NCI-H1417 (cell line): Measurements from ENCODE around the gene RHOT1.
"Not testable (repeated sequence)": the region's sequence is repeated elsewhere in the genome, so short reads cannot be mapped to it uniquely, and the experiment has no call there.

ENCODE experiments used
- DNase-seq, 3 experiments: peaks; one replicate each; lab custom pipeline; 2025; lab: John Stamatoyannopoulos, UW

Gene RHOT1

DNA sequence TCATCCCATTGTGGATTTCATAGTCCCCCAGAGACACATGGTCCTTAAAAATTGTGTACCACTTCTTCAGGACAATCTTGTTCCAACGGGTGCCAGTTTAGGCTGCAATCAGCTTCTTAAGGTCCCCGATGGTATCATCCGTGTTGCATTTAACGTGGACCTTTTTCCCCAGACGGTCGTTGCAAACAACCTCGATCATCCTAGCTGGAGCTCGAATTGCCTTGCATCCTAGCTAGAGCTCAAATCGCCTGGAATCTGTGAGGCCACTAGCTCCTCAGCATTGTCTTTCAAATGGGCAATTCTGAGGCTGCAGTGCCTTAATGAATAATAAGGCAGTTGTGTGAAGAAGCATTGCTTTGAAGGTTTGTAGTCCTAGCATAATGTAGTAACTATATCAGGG, 85.6 kb downstream of the RHOT1 start:
- peak in 1 of 3 experiments; percentile 5 for DNase-seq

DNA sequence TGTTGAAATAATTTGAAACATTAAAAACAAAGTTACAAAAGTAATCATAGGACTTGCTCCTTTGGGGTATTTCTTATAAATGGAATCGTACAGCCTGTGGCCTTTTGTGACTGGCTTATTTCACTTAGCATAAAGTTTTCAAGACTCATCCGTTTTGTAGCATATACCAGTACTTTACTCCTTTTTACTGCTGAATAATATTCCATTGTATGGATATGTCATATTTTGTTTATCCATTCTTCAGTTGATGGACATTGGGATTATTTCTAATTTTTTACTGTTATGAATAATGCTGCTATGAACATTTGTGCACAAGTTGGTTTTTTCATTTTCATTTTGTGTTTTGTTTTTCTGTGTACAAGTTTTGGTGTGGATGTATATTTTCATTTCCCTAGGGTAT, 93.3 kb downstream of the RHOT1 start:
- DNase-seq: no peak

DNA sequence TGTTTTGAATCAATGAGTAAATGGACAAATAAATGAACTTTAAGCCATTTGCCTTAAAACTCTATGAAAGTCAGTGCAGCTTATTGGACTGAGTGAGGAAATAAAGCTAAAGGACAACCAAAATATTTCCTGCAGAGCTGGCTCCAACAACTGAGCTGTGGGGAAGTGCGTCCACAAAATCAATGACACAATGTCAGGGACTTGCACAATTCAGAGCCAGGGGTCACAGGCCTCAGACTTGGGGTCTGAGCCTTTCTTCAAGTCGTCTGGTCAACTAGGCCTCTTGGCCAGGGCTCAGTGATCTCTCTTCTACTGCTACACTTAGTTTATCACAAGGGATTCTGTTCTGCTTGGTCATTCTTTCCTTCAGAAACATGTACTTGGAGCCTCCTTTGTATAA, 97.2 kb downstream of the RHOT1 start:
- no peak for DNase-seq

DNA sequence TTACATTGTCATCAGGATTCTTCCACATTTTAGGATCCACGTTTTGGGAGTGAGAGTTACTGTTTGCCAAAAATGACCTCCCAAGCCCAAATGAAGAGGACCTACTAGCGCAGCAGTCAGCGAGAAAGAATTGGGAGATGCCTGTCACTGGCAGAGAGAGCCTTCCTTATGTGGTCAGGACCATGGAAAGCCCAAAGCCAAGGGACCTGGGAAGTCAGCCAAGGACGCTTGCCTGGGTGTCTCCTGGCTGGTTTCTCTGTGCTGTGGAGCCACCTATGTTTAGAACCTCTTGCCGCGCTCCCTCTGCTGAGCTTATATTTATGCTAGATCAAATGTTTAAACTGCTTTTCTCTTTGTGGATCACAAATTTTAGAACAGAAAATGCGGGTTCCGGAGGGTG, 98.4 kb downstream of the RHOT1 start:
- no peak for DNase-seq

DNA sequence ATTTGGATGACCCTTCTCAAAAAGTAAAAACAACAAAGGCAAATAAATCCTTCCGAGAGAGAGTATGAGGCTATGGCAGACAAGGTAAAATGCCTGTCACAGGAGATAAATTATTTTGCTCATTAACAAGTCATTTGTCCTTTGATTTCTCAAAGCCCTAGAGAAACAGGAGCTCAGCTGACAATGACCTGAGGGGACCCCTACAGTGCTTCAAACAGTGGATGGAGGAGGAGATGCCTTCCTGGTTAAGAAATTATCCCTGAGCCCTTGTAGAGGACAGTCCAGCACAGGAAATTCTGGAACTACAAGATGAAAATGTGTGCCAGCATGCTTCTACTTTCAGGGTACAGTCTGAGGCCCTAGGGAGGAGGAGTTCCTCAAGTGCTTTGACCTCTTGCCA, 99.3 kb downstream of the RHOT1 start:
- DNase-seq: peak in 2 of 3 experiments; percentile 27 to 73

DNA sequence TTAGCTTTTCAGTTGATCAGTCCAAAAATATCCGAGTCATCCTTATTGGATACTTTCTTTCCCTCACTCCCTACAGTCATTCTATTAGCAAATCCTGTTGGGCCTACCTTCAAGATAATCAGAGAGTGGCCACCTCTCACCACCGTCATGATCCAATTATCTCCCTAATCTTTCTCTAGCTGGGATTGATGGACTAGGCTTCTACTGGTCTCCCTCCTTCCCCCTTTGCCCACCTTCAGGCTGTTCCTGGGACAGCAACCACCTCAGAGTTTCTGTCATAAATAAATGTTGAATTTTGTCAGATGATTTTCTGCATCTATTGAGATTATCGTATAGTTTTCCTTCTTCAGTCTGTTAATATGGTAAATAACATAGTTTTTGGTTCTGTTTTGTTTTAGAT, 107.2 kb downstream of the RHOT1 start:
- DNase-seq: no peak

DNA sequence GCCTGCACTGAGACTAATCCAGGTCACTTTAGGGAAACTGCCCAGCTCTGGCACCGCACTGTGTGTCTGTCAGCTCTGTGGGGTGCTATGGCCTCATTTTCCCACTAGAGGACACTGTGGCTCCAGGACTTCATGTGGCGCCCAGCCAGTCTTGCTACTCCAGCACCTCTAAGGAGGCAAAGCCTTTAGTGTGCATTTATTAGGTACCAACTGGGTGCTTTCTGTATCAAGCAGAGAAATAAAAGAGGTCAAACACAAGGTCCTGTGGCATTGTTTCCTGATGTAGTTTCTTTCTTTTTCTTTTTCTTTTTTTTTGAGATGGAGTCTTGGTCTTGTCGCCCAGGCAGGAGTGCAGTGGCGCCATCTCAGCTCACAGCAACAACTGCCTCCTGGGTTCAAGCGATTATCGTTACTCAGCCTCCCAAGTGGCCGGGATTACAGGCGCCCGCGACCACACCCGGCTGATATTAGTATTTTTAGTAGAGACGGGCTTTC, 110.9 kb downstream of the RHOT1 start:
- peak; percentile 54 to 84 (median 73) for DNase-seq

DNA sequence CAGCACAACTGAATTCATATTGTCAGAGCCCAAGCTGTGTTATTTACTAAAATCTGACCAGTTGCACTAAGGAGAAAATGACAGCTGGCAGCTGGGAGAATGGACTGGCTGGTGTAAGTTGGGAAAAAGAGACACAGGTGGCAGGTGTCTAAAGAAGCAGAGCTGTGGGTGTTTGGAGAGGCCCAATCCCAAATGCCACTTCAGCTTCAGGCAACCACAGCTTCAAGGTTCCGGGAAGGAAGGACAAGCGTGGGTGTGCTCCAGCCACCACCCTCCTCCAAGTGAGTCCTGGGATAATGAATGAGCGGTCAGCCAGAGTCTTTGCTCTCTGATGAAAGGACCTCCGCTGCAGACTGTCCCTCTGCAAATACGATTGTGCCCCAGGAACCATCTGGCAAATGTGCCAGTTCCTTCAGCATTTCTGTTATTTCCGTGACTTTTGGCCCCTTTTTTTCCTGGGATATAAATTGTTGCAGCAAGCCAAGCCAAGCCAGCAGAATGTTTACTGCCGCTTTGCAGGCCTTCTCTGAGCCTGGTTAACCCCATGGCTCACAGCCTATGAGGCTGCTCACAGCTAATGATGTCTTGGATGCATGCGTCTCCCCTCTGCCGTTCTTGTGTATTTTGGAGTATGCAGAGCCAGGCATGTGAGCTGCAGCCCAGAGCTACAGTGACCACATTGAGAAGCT, 113.9 kb downstream of the RHOT1 start:
- peak in 1 of 3 experiments; percentile 22 for DNase-seq

DNA sequence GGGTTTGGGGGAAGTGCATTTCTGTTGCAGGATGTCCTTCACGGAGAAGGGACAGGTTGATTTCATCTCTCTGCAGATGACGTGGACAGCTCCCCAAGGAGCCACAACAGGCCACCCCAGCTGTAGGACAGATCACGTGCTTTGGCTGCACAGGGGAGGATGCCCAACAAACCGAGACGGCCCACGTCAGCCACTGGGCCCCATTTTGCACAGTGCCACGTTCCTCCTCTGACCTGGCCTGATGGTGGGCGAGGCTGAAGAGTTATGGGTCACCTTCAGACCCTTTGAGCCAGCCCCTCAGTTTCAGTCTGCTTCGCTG, 114.4 kb downstream of the RHOT1 start:
- no peak for DNase-seq

DNA sequence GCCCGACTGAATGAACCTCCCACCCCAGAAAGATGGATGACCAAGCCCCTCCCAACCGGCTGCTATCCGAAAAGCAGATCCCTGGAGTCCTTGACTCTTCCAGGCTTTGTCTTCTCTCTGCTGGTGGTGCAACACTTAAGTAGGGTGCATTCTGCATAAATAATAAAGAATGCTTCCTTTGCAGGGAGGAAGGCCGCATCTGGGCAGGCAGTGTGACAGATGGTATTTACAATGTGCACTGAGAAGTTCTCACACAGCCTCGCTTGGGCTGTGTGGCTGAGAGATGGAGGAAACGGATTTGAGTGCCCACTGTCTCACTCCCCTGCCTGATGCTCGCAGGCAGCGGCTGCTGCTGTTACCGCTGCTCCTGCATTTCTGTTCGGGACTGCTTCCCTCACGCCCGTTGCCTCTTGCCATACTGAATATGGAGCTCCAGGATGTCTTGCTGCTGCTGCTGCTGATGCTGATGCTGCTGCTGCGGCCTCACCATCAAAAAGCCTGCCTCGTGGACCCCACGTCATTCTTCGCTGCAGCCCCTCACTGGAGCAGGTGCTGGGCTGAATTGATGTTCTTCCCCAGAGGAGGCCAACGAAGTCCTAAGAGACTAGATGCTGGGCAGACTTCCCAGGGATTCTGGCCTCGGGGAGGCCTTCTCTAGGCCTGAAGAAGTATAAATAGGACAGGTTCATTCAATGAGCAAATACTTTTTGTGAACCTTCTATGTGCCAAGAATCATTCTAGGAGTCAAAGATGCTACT, 116.3 kb downstream of the RHOT1 start:
- DNase-seq: peak; percentile 32 to 84 (median 59)

DNA sequence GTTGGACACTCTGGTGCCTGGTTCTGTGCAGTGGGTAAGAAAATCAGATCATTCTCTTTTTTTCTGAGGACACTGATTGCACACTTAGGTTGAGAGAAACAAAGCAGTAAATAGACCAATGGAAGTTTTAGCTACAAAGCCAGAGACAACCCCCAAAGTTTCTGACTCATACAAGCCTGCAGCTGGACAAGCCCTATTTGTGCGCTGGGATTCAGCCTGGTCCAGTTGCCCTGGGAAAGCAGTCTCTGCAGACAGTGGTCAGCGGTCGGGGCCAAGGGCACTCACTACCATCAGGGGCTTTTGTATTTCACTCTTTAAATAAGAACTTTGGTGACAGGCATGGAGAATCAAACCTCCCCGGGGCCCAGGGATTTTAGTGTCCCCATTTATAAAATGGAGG, 117.3 kb downstream of the RHOT1 start:
- no peak for DNase-seq

DNA sequence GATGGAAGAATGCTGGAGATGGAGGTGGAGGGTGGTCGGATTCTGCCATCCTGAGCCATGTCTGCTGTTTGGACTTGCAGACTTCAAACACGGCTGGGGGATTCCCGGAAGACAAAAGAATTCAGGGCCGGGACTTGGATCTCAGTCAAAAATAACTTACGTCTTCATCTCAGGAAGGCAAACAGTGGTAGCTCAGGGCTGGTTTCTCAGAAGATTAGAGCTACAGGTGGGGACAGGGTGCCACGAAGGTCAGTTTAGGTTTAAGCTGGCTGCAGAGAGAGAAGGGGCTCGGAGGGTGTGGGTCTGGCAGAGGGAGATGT, 119.1 kb downstream of the RHOT1 start:
- no peak for DNase-seq

DNA sequence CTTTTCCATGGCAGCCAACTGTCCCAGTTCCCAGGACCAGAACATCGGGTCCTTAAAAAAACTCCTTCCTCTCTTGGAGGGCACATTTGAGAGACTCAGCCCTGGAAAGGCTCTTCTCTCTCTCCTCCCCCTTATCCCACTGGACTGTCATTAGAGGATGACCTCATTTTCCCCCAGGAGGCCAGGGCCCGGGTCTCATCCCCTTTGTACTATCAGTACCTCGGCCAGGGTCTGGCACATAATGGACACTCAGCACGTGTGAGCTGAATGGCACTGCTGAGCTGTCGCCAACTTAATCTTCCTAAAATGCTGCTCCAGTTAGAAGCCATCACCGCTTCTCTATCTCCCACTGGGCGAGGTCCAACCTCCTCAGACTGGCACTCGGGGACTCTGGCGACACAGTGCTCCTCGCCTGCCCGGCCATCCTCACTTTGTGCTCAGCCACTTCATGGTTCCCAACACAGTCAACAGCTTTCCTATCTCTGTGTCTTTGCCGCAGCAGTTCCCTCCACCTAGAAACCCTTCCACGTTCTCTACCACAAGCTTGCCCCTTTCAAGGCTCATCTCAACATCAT, 119.7 kb downstream of the RHOT1 start:
- no peak for DNase-seq

DNA sequence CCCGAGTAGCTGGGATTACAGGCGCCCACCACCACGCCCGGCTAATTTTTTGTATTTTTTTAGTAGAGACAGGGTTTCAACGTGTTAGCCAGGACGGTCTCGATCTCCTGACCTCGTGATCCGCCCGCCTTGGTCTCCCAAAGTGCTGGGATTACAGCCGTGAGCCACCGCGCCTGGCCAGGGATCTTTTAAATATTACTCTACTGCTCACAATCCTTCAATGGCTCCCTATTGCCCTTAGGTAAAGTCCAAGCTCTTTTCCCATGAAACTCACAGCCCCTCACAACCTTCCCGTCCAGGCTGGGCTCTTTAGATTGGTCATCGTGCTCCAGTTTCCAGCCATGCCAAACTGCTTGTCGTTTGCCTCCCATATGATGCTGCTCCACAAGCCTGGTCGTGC, 121.2 kb downstream of the RHOT1 start:
- not testable (repeated sequence) for DNase-seq

DNA sequence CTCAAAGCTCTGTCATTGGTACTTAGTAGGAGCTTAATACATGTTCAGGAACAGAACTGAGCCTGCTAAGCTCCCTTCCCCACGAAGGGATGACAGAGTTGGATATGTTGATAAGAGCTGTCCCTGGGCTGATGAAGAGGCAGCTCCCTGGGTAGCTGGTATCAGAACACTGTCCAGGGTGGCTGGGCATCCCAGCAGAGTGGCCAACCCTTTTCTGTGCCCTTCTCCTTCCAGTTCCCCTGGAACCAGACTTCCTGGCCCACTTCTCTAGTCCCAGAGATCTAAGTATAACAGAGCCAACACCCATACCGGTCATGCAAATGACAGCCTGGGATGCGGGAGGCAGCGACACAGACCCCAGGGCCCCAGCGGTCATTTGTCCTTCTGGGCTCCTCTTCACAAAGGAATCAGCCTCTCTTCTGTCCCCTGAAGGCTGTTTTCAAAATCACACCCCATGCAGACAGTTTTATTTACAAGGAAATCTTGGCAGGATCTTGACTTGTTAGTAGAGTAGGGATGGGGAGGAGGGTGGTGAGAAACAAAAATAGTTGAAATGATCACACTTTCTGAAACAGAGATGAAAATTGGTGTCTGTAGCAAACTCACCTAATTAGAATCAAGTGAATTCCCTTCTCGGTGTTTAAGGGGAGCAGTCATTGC, 122.0 kb downstream of the RHOT1 start:
- peak in 1 of 3 experiments; percentile 12 for DNase-seq

DNA sequence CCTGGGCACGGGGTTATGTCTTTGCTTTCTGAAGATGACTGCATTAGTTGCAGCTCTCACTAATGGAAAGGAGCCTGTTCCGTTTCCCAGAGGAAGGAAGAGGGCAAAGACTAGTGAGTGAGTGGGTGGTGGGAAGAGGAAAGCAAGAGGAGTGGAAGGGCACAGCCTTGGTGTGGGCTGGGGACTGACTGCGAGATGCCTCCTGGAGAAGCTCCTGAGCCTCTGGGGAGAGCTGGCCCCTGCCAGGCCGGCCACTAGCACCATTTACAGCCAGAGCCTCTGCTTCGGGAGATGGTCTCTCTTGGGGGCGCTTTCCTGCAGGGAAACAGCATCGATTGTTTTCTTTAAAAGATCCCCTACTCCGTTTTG, 122.5 kb downstream of the RHOT1 start:
- DNase-seq: no peak

DNA sequence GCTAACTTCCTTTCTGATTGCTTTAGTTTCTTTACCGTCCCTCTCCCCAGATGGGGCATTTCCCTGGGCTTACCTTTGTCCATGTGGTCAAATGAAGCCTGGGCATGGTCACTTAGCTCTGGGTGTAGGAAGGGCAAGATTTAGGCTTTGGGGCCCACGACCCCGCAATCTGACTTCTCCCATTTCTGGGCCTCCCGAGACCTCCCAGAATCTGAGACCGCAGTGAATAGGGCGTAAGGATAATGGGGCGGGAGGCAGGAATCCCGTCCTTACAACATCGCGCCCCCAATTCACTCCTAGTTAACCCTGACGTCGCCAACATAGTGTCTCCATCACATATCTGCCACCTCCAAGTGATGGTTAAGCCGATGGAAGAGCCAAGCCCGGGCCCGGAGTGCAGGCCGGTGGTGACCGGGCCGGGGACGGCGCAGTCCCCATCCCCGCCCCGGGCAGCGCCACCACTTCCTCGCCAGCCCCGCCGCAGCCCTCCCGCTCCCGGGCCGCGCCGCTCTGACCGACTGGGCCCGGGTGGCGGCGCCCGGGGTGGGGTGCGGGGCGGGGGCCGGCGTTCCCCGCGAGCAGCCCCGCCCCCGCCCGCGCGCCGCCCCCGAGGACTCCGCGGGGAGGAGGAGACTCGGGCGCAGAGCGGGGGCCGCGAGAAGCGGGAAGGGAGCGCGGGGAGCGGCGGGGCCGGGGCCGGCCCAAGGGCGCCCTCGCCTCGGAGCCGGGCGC, 123.1 kb downstream of the RHOT1 start, which contains the start of gene RHBDL3:
RHBDL3 (plus strand) TSS at position 641 of the 732 bp plus-strand sequence. CDS start 358 bp downstream, outside the sequence.
- DNase-seq: peak in 2 of 3 experiments; percentile 38 to 49

DNA sequence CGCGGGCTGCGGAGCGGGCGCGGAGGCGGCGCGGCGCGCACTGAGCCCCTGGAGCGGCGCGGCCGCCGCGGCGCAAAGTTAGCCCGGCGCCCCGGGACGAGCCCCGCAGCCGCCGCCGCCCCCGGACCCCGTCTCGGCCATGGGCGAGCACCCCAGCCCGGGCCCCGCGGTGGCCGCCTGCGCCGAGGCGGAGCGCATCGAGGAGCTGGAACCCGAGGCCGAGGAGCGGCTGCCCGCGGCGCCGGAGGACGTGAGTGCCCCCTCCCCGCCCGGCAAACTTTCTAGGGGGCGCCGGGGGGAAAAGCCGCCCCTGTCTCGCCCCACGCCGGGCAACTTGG, 123.7 kb downstream of the RHOT1 start:
- no peak for DNase-seq

DNA sequence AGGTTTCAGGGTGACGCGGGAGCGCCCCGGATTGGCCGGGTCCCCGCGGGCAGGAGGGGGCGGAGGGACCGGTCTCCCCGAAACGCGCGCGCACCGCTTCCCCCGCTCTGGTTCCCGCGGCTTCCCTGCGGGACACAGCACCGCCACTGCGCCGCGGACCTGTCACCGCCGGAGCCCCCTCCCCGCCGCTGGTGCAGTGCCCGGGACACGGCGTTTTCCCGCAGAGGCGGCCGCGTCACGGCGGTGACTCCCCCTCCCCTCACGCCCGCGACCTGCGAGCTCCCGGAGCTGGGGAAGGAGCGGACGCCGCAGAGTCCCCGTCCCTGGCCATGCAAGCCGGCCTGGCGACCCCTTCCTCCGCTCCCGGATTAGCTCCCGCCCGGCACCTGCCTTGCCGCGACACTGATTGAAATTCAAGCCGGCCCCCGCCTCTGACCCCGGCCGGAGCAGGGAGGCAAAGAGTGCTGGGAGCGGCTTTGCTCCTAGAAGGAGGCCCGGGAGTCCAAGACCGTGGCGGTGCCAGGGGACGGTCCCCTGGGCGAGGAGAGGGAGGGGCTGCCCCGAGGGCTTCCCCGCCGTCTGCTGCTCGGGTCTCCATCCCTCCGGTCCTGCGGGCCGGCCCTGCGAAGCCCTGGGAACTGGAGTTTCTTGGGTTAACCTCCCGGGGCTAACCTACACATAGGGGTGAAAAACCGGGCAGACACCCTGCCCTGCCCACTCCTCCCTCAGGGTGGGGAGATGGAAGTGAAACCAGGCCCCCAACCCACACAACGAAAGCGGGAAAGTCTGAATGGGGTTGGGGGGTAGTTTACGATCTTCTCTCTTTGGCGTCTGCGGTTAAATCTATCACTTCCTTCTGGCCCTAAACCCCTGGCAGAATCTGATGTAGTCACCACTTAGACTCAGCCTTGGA, 124.3 kb downstream of the RHOT1 start:
- peak in 2 of 3 experiments; percentile 48 to 49 for DNase-seq

DNA sequence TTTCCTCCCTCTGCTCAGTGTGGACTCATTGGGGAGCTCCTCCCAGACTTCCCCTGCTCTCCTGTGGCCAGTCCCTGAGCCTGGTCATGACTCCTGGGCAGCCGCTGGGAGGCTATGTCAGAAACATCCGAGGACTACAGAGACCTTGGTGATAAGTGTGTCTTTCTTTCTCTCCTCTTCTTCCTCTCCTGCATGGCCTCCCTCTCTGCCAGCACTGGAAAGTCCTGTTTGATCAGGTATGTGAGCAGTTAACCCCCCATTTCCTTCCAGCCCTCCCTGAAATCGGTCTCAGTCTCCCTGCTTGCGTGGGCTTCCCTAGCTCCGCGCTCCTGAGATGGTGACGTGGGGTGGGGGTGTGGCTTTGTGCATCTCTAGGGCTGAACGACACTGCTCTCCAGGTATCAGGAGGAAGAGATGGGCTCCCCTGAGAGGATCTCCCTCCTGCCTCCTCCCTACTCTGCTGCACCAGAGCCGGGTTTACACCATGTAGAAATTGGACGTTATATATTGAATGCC, 125.4 kb downstream of the RHOT1 start:
- peak in 2 of 3 experiments; percentile 53 to 60 for DNase-seq
